GM23338 (cell line): ENCODE results near the gene KCNMB2. TPM values are rescaled to one million over a fixed set of nuclear protein-coding genes. Genes with fewer than 3 reads are reported as not detected.

Experiments used
- ATAC-seq: fragments of 200-7000 bp; cut with Tn5 transposase; 3 replicates; pipeline ENCODE4 v1.9.1; 2020
- DNase-seq: peaks from one replicate; pipeline ENCODE4 v3.0.0-alpha.2; 2015; ENCODE audit warnings: low spot score
- H2AFZ ChIP-seq: fragments of 200-600 bp; sonication (generic); 2 replicates; pipeline ENCODE4 v1.8.0; 2016; ENCODE audit warnings: antibody characterized with exemption, mild to moderate bottlenecking, moderate library complexity
- H3F3A ChIP-seq: fragments of 200-600 bp; sonication (generic); replicated peaks from 2 replicates; pipeline ENCODE4 v1.8.0; 2017; ENCODE audit warnings: antibody characterized with exemption, mixed run types, low read depth
- H3K27ac ChIP-seq: fragments of 200-600 bp; sonication (generic); 2 replicates; pipeline ENCODE4 v1.6.1; 2016; ENCODE audit warnings: low read depth
- H3K27me3 ChIP-seq: fragments of 200-600 bp; sonication (generic); 2 replicates; pipeline ENCODE4 v1.8.0; 2016; ENCODE audit warnings: mild to moderate bottlenecking, mixed run types, moderate library complexity; ENCODE audit not compliant: insufficient read depth
- H3K36me3 ChIP-seq: fragments of 200-600 bp; sonication (generic); 2 replicates; pipeline ENCODE4 v1.8.0; 2016; ENCODE audit warnings: mild to moderate bottlenecking; ENCODE audit not compliant: insufficient read depth
- H3K4me1 ChIP-seq: fragments of 200-600 bp; sonication (generic); 2 replicates; pipeline ENCODE4 v1.8.0; 2016; ENCODE audit warnings: mild to moderate bottlenecking, moderate library complexity; ENCODE audit not compliant: insufficient read depth
- H3K4me2 ChIP-seq: fragments of 200-600 bp; sonication (generic); 2 replicates; pipeline ENCODE4 v1.7.1; 2017; ENCODE audit warnings: mixed run types
- H3K4me3 ChIP-seq: fragments of 200-600 bp; sonication (generic); 2 replicates; pipeline ENCODE4 v1.6.1; 2016; ENCODE audit warnings: mixed run types
- H3K79me2 ChIP-seq: fragments of 200-600 bp; sonication (generic); replicated peaks from 2 replicates; pipeline ENCODE4 v1.8.0; 2017; ENCODE audit warnings: mild to moderate bottlenecking; ENCODE audit not compliant: insufficient read depth
- H3K9me2 ChIP-seq: fragments of 200-600 bp; sonication (generic); 2 replicates; pipeline ENCODE4 v1.8.0; 2017; ENCODE audit not compliant: insufficient read depth
- H4K20me1 ChIP-seq: fragments of 200-600 bp; sonication (generic); replicated peaks from 2 replicates; pipeline ENCODE4 v1.8.0; 2017; ENCODE audit warnings: mild to moderate bottlenecking; ENCODE audit not compliant: insufficient read depth
- H3K27ac Mint-ChIP-seq: 2 replicates; pipeline ENCODE4 v1.8.0; 2020; ENCODE audit warnings: inconsistent platforms, mild to moderate bottlenecking, moderate library complexity, mixed read lengths
- H3K27me3 Mint-ChIP-seq: 3 replicates; pipeline ENCODE4 v1.8.0; 2022; ENCODE audit warnings: low read depth, mild to moderate bottlenecking, moderate library complexity, mixed read lengths, inconsistent platforms; ENCODE audit not compliant: insufficient read depth, poor library complexity
- H3K36me3 Mint-ChIP-seq: 3 replicates; pipeline ENCODE4 v1.8.0; 2021; ENCODE audit warnings: low read depth, mild to moderate bottlenecking, inconsistent platforms, moderate library complexity, mixed read lengths
- H3K4me1 Mint-ChIP-seq: 3 replicates; pipeline ENCODE4 v1.8.0; 2020; ENCODE audit warnings: mild to moderate bottlenecking, inconsistent platforms, mixed read lengths
- H3K4me3 Mint-ChIP-seq: 3 replicates; pipeline ENCODE4 v1.8.0; 2021; ENCODE audit warnings: moderate library complexity, mild to moderate bottlenecking, inconsistent platforms, mixed read lengths
- H3K9me3 Mint-ChIP-seq: 3 replicates; pipeline ENCODE4 v1.8.0; 2020; ENCODE audit warnings: moderate library complexity, mild to moderate bottlenecking, inconsistent platforms, mixed read lengths
- CREB1 ChIP-seq: fragments of 250-450 bp; sonication (Bioruptor Pico); IDR thresholded peaks from 2 replicates; pipeline ENCODE4 v1.5.0; 2020; ENCODE audit warnings: low read depth, mild to moderate bottlenecking, moderate library complexity
- EZH2phosphoT487 ChIP-seq: fragments of 200-600 bp; sonication (generic); IDR thresholded peaks from one replicate; pipeline ENCODE4 v1.8.1; 2018; ENCODE audit warnings: antibody characterized with exemption; ENCODE audit not compliant: unreplicated experiment
- NANOG ChIP-seq: IDR thresholded peaks from 2 replicates; pipeline ENCODE4 v1.6.1; 2016; ENCODE audit warnings: antibody characterized with exemption, borderline replicate concordance
- STAT1 ChIP-seq: IDR thresholded peaks from one replicate; pipeline ENCODE4 v1.6.1; 2016; ENCODE audit warnings: antibody characterized with exemption; ENCODE audit not compliant: unreplicated experiment
- polyA plus RNA-seq: library from polyadenylated mRNA; unstranded; fragments of >200 nt; fragmentation: Nextera tagmentation; extraction: Ambion mirVana; gene quantifications from 2 replicates; pipeline ENCODE4 v1.2.1, GENCODE V29; 2016
- total RNA-seq: library from RNA; depleted of rRNA; stranded (reverse); fragments of >200 nt; shearing (Covaris generic); gene quantifications from 2 replicates; pipeline ENCODE4 v1.2.3, GENCODE V29; 2014
- TF ChIP-seq, protein P1 (sequence below): IDR thresholded peaks from one replicate; pipeline ENCODE4 v1.6.1; 2018; ENCODE audit warnings: antibody characterized with exemption; ENCODE audit not compliant: unreplicated experiment
- TF ChIP-seq, protein P2 (sequence below), 2 experiments: fragments of 200-600 bp in 1 of 2; sonication (generic) in 1 of 2; conservative IDR thresholded peaks; 2 replicates each; pipeline versions ENCODE4 v1.5.1 to v1.6.1; 2016 to 2017; ENCODE audit warnings: antibody characterized with exemption in 2 of 2, low read depth in 2 of 2, mild to moderate bottlenecking in 2 of 2, moderate library complexity in 1 of 2

KCNMB2 gene
- total and polyA plus RNA-seq, 2 experiments from 2014 or later: 0.53 TPM; not detected in 1

DNA sequence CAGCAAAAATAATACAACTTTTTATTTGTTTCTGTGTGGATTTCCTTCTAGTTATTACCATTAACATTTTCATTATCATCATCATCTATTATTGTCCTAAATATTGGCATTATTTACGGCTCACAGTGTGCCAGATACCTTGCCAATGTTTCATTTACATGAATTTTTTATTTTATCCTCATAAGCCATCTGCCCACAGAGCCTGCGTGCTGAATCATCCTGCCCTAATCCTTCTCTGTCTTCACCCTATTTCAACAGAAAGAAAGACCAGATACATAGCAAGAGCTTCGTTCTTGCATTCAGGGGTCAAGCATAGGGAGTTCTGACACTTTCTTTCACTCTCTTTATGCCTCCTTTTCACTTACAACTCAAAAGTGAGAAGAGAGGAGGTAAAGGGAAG, 82.0 kb downstream of the KCNMB2 start:
- TF ChIP-seq, protein P1, sequence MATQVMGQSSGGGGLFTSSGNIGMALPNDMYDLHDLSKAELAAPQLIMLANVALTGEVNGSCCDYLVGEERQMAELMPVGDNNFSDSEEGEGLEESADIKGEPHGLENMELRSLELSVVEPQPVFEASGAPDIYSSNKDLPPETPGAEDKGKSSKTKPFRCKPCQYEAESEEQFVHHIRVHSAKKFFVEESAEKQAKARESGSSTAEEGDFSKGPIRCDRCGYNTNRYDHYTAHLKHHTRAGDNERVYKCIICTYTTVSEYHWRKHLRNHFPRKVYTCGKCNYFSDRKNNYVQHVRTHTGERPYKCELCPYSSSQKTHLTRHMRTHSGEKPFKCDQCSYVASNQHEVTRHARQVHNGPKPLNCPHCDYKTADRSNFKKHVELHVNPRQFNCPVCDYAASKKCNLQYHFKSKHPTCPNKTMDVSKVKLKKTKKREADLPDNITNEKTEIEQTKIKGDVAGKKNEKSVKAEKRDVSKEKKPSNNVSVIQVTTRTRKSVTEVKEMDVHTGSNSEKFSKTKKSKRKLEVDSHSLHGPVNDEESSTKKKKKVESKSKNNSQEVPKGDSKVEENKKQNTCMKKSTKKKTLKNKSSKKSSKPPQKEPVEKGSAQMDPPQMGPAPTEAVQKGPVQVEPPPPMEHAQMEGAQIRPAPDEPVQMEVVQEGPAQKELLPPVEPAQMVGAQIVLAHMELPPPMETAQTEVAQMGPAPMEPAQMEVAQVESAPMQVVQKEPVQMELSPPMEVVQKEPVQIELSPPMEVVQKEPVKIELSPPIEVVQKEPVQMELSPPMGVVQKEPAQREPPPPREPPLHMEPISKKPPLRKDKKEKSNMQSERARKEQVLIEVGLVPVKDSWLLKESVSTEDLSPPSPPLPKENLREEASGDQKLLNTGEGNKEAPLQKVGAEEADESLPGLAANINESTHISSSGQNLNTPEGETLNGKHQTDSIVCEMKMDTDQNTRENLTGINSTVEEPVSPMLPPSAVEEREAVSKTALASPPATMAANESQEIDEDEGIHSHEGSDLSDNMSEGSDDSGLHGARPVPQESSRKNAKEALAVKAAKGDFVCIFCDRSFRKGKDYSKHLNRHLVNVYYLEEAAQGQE: no peak
- no peaks in the 10 kb centered on the region for H4K20me1 ChIP-seq
- Mint-ChIP-seq H3K9me3 (no peaks in the 10 kb centered on the region), H3K36me3 (no peaks in the 10 kb centered on the region), H3K27ac (peak overlapping the region; percentile 81), H3K4me3 (no peak overlapping the region), H3K27me3 (no peaks in the 10 kb centered on the region), H3K4me1 (peaks cover 9% of the 10 kb centered on the region; the same call in 2 of the 3 replicates)
- no peak overlapping the region for H2AFZ ChIP-seq
- no peaks in the 10 kb centered on the region for H3F3A ChIP-seq
- H3K27me3 ChIP-seq: no peaks in the 10 kb centered on the region
- no peaks in the 10 kb centered on the region for H3K36me3 ChIP-seq
- no peaks in the 10 kb centered on the region for H3K4me1 ChIP-seq
- no peak overlapping the region for H3K27ac ChIP-seq
- H3K4me3 ChIP-seq: no peak overlapping the region
- no peak for ATAC-seq
- H3K79me2 ChIP-seq: no peaks in the 10 kb centered on the region
- no peak overlapping the region for H3K4me2 ChIP-seq
- peaks cover 5% of the 10 kb centered on the region; the same call in 1 of the 2 replicates for H3K9me2 ChIP-seq
- no peak for DNase-seq

DNA sequence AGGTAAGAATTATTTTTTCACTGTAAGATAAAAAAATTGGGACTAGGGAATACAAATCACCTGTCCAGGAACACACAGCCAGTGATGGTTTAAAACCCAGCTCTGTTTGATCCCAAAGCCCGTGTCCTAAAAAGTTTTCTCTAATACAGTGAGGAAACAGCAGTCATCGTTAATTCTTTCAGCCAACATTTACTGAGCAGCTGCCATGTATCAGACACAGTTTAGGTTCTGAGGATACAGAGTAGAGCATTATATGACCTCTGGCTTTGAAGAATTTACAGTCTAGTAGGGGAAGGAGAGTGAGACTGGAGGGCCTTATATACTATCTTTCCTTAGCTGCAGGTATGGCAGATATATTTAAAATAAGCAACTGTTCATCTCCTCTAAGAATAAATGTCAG, 82.7 kb downstream of the KCNMB2 start:
- peaks cover 5% of the 10 kb centered on the region; the same call in 1 of the 2 replicates for H3K9me2 ChIP-seq
- no peak for DNase-seq
- H3K27ac Mint-ChIP-seq: no peak overlapping the region
- no peaks in the 10 kb centered on the region for H3K36me3 Mint-ChIP-seq
- H3K4me2 ChIP-seq: no peak overlapping the region
- no peak for ATAC-seq
- TF ChIP-seq EZH2phosphoT487 (no peak), NANOG (no peak), CREB1 (no peak), STAT1 (no peak)
- TF ChIP-seq, protein P1: no peak
- TF ChIP-seq, protein P2, sequence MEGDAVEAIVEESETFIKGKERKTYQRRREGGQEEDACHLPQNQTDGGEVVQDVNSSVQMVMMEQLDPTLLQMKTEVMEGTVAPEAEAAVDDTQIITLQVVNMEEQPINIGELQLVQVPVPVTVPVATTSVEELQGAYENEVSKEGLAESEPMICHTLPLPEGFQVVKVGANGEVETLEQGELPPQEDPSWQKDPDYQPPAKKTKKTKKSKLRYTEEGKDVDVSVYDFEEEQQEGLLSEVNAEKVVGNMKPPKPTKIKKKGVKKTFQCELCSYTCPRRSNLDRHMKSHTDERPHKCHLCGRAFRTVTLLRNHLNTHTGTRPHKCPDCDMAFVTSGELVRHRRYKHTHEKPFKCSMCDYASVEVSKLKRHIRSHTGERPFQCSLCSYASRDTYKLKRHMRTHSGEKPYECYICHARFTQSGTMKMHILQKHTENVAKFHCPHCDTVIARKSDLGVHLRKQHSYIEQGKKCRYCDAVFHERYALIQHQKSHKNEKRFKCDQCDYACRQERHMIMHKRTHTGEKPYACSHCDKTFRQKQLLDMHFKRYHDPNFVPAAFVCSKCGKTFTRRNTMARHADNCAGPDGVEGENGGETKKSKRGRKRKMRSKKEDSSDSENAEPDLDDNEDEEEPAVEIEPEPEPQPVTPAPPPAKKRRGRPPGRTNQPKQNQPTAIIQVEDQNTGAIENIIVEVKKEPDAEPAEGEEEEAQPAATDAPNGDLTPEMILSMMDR (conservative IDR thresholded peaks at IDR 0.05; ENCODE audit: low read depth in 2 of 2): no peak
- H3K79me2 ChIP-seq: no peaks in the 10 kb centered on the region
- H2AFZ ChIP-seq: no peak overlapping the region
- H3K4me1 ChIP-seq: no peaks in the 10 kb centered on the region
- H3K9me3 Mint-ChIP-seq: no peaks in the 10 kb centered on the region
- no peak overlapping the region for H3K4me3 Mint-ChIP-seq
- H3K4me3 ChIP-seq: no peak overlapping the region
- peaks cover 12% of the 10 kb centered on the region; the same call in 2 of the 3 replicates for H3K4me1 Mint-ChIP-seq
- no peaks in the 10 kb centered on the region for H3F3A ChIP-seq
- H3K27me3 Mint-ChIP-seq: no peaks in the 10 kb centered on the region
- no peaks in the 10 kb centered on the region for H3K36me3 ChIP-seq
- no peak overlapping the region for H3K27ac ChIP-seq
- no peaks in the 10 kb centered on the region for H4K20me1 ChIP-seq
- H3K27me3 ChIP-seq: no peaks in the 10 kb centered on the region
